Measurements from ENCODE around the gene ATP8B4.
"Not testable (repeated sequence)": the region's sequence is repeated elsewhere in the genome, so short reads cannot be mapped to it uniquely, and the experiment has no call there.

Gene ATP8B4

DNA sequence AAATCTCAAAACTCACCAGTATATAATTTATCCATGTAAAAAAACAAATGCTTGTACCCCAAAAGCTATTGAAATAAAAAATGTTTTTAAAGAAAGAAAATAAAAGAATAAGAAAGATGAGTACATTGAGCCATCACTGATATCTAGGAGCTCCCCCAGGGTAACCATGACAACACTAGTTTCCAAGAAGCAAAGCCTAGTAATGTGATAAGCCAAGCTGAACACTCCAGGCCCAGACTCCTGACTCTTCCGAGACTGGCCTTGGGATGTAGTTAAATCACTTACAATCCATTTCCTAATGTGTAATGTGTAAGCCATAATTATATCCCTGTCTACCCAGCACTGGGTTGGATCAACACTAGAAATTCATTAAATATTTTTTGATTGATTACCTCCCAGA lies 21.1 kb upstream of the ATP8B4 start:
- DNase-seq: no peak

GRCh38 chr15:50138391-50138790 lies 19.4 kb upstream of the ATP8B4 start:
- no peak for DNase-seq

DNA sequence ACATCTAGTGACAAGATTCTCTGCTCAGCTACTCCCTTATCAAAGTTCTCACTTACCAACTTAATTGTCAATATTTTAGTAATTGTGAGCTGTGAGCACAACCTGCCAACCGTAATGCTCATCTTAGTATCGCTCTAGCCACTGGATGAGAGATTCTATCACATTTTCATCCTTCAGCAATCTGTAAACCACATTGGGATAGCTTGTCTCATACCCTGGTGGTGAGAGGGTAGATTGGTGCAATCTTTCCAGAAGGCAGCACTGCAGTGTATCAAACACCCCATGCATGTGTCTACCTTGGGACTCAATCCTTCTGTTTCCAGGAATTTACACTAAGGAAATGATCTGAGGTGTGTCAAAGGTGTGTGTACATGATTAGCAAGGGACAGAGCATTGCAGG lies 18.9 kb upstream of the ATP8B4 start:
- no peak for DNase-seq

GRCh38 chr15:50137330-50137761 lies 18.3 kb upstream of the ATP8B4 start:
- peak; percentile 68 for DNase-seq

DNA sequence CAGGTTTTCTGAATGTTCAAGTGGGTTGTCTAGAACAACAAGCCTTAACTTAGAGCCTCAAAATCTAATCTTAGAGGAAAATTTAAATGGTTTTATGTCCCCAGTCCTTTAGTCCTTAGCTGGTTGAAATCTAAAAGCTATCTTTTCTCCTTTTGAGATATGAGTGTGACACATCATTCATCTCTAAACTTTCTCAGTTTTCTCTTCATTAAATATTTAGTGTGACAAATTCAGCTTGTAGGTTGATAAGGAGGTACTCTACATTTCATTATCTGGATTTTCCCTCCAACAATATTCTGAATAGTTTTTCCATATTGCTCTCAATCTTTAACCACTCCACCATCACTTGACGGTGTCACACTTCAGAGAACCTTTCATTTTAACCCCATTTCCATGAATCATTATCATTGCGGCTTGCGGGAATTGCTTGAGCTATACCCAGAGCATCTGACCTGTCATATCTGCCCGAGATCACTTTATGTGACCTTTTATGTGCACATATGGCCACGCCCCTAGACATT lies 16.1 kb upstream of the ATP8B4 start:
- DNase-seq: peak; percentile 57

DNA sequence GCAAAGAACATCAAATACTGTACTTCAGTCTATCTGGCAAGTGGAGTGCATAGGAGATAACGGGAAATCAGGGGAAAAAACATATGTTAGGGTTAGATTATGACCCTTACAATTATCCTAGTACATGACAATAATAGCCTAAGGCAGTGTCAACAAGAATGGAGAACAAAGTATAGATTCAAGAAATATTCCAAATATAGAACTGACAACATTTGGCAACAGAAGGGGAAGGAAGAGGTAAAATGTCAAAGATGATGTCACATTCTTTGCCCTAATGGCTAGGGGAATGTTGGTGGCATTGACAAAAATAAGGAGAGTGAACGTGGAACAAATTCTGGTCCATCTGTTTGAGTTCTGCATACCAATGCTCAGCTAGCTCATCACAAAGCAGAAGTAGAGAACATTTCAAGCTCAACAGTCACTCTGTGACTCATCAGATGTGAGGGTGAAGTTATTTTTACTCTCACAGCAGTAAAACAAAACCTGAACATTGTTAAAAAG lies 15.5 kb upstream of the ATP8B4 start:
- no peak for DNase-seq

- DNase-seq: not testable (repeated sequence)
These were observed 13.4 kb upstream of the ATP8B4 start for GRCh38 chr15:50132251-50132984.

DNA sequence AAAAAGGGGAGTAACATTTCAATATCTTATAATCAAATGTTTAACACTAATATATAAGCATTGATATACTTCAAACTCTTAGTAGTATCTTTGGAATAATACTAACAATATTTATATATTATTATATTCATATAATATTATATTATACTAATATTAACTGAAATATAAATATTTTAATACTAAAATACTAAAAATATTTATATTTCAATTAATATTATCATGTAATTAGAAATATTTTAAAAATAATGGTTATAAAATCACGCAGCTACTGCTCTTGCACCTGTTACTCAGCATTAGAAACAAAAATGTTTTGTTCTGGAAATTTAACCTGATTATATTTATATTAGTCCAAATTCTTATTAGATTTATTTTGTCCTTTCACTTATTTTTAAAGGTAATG lies 12.6 kb upstream of the ATP8B4 start:
- DNase-seq: no peak

DNA sequence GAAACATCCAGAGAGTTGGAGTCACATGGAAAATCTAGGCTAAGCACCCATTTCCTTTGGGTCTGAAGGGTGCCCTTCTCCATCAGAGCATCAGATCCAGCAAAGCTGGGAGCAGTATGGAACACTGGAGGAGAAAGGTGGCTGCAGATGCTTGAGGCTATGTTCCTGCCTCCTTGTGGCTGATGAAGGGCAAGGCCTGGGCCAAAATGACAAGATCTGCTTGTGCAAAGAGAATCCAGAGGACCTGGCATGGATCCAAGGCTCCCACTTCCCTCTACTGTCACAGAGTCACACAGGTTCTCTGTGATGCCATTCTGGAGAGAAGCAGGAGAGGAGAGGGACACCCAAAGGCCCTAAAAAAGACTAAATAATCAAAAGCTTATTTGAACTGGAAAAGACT lies 9.2 kb upstream of the ATP8B4 start:
- DNase-seq: no peak

- DNase-seq: no peak
These were observed 8.3 kb upstream of the ATP8B4 start for GRCh38 chr15:50127255-50127777.

DNA sequence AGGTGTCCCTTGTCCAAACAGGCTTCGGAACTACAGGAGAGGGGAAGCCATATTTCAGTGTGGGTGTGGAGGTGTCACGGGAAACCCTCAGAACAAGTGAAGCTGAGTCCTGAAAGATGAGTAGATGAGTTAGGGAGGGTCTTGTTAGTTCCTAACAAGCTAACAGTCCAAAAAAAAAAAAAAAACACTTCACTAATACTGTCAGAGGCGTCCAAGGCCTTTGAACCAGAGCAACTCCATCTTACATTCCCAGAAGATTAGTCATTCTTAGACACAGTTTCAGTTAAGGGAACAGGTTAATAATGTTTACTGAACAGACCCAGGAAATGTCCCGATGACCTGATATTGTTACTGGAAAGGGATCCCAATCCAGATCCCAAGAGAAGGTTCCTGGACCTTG lies 7.0 kb upstream of the ATP8B4 start:
- DNase-seq: no peak

DNA sequence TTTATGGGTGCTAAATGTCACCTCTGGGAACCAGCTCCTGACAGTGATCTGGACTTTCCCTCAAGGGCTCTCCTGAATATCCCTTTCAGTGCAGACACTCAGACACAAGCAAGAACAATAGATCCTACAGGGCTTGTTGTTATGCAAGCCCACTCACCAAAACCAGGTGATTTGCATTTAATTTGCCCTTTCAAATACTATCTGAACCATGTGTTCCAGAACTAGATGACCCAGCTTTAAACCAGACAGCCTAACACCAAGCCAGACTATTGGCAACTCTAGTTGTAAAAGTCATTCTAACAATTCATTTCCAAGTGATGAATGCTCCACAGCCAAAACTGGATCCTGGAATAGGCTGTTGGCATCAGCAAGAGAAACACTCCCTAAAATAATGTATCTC lies 5.6 kb upstream of the ATP8B4 start:
- no peak for DNase-seq

GRCh38 chr15:50123861-50124557 lies 5.0 kb upstream of the ATP8B4 start:
- no peak for DNase-seq

DNA sequence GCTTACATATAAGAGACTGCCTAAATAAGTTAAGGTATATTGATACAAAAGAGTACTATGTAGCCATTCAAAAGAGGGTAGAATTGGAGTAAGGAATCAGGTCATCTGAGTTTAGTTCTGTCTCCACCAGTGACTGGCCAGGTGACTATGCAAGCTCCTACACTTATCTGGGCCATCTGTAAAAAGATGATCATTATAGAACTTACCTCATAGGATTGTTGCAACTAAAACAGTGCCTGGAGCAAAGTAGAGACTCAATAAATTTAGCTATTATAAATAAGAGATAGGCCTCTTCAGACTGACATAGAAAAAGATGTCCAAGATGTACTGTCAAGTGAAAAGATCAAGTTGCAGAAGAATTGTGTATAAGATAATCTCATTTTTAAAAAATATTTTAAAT lies 1.7 kb upstream of the ATP8B4 start:
- DNase-seq: no peak

- no peak for DNase-seq
These were observed 1.5 kb downstream of the ATP8B4 start for GRCh38 chr15:50117431-50118027.

DNA sequence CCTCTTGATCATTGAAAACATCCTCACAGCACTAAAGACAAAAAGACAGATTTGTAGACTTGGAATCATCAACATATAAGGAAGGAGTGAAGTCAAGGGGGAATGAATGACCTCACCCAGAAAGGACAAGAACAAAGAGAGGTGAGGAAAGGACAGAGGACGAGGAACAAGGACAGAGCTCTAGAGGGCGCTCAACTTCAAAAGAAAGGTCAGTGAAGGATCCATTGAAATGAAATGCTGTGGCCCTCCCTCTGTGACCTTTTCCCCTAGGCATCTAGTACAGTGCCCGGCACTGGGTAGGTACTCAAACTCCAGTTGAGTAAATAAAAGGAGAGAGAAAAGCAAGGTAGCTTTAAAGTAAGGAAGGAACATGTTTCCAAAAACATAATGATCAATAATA lies 2.6 kb downstream of the ATP8B4 start:
- DNase-seq: peak; percentile 49

DNA sequence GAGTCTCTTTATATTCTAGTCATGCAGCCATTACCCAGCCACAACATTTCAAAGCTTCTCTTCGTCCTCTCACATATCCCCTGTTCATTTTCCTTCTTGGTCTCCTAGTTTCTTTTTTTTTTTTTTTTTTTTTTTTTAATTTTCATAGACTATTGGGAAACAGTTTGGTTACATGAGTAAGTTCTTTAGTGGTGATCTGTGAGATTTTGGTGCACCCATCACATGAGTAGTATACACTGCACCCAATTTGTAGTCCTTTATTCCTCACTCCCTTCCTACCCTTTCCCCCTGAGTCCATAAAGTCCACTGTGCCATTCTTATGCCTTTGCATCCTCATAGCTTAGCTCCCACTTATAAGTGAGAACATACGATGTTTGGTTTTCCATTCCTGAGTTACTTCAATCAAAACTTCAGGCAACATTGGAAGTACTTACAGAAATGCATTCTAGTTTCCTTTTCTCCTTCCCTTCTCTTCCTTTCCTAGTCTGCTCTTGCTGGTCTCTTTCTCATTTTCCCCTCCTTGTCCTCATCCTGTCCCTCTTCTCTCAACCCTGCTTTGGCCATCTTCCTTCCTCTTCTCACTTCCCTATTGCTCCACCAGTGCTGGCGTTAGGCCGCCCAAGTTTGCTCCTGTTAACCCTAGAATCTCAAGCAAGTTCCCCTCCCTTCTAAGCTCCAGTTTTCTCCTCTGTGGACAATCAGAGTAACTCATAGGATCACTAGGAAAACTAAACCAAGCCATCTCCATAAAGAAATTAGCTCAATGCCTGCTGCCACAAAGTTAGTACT lies 4.8 kb downstream of the ATP8B4 start:
- no peak for DNase-seq

DNA sequence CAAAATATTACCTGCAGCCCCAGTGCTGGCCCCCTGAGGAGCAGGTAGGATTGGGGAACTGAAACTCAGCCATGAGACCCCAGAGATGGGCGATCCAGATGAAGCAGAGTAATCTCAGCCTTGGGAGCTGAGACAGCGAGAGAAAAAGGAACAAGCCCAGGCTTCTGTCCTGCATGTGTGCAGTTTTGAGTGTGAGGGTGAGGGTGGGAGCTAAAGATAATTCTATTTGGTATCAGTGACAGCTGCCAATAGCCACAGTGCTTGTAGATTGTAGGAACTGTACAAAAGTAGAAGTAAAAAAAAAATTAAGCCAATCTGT lies 5.9 kb downstream of the ATP8B4 start:
- DNase-seq: no peak

GRCh38 chr15:50112488-50113186 lies 6.4 kb downstream of the ATP8B4 start:
- DNase-seq: no peak

GRCh38 chr15:50110285-50110684 lies 8.7 kb downstream of the ATP8B4 start:
- DNase-seq: no peak

- no peak for DNase-seq
These were observed 9.7 kb downstream of the ATP8B4 start for GRCh38 chr15:50109076-50109987.

All from stimulated activated CD8-positive, alpha-beta memory T cell treated with anti-CD3 and anti-CD28 coated beads, Interleukin-4, amount 100 ng/mL, for 48 hours (primary cell).